Endodermal cell (in vitro differentiated cells): Measurements from ENCODE around the gene IGSF9B. TPM values are rescaled to one million over a fixed set of nuclear protein-coding genes. Genes with fewer than 3 reads are reported as not detected.

Experiments
- DNase-seq: peaks from one replicate; pipeline ENCODE4 v3.0.0-alpha.2; 2017
- H3K27ac ChIP-seq: 2 replicates; pipeline ENCODE4 v1.5.1; 2013; ENCODE audit warnings: mild to moderate bottlenecking, low read depth, low read length, moderate library complexity
- H3K27me3 ChIP-seq: 2 replicates; pipeline ENCODE4 v1.6.1; 2013; ENCODE audit warnings: mild to moderate bottlenecking, low read length, moderate library complexity; ENCODE audit not compliant: insufficient read depth, control insufficient read depth, poor library complexity, severe bottlenecking
- H3K36me3 ChIP-seq: 2 replicates; pipeline ENCODE4 v1.7.0; 2013; ENCODE audit warnings: mild to moderate bottlenecking, low read length, moderate library complexity; ENCODE audit not compliant: control insufficient read depth, insufficient read depth
- H3K4me1 ChIP-seq: one replicate; pipeline ENCODE4 v1.7.0; 2013; ENCODE audit warnings: low read length; ENCODE audit not compliant: control insufficient read depth, insufficient read depth
- H3K4me3 ChIP-seq: 2 replicates; pipeline ENCODE4 v1.5.1; 2013; ENCODE audit warnings: mild to moderate bottlenecking, low read length, moderate library complexity
- H3K9ac ChIP-seq: 2 replicates; pipeline ENCODE4 v1.6.1; 2013; ENCODE audit warnings: mild to moderate bottlenecking, low read length, moderate library complexity; ENCODE audit not compliant: poor library complexity, severe bottlenecking; ENCODE audit errors: extremely low read depth
- H3K9me3 ChIP-seq: 2 replicates; pipeline ENCODE4 v1.6.1; 2013; ENCODE audit warnings: mild to moderate bottlenecking, low read length, moderate library complexity; ENCODE audit not compliant: control insufficient read depth
- H3K27ac Mint-ChIP-seq: 2 replicates; pipeline ENCODE4 v1.8.0; 2020; ENCODE audit warnings: mixed read lengths
- H3K27me3 Mint-ChIP-seq: 2 replicates; pipeline ENCODE4 v1.8.0; 2021; ENCODE audit warnings: mild to moderate bottlenecking, mixed read lengths; ENCODE audit not compliant: insufficient read depth
- H3K36me3 Mint-ChIP-seq: 2 replicates; pipeline ENCODE4 v1.8.0; 2020; ENCODE audit warnings: low read depth, mixed read lengths
- H3K4me1 Mint-ChIP-seq: 2 replicates; pipeline ENCODE4 v1.8.0; 2020; ENCODE audit warnings: mixed read lengths
- H3K4me3 Mint-ChIP-seq: 2 replicates; pipeline ENCODE4 v1.8.0; 2020; ENCODE audit warnings: mild to moderate bottlenecking, moderate library complexity, mixed read lengths
- H3K9me3 Mint-ChIP-seq: 2 replicates; pipeline ENCODE4 v1.8.0; 2020; ENCODE audit warnings: mild to moderate bottlenecking, mixed read lengths
- CTCF ChIP-seq: fragments of 200-600 bp; sonication (generic); conservative IDR thresholded peaks from 2 replicates; pipeline ENCODE4 v1.5.0; 2021; ENCODE audit warnings: antibody characterized with exemption, mild to moderate bottlenecking
- WGBS, 2 experiments: methylation state at CpG; one replicate each; pipeline versions ENCODE4 v1.1.5 to v1.1.7; 2013; ENCODE audit warnings: missing lambda C conversion rate in 2 of 2, mixed read lengths in 1 of 2; ENCODE audit not compliant: insufficient coverage in 1 of 2, insufficient read length in 1 of 2; 5-methylcytosine and 5-hydroxymethylcytosine counted together
- total RNA-seq, 2 donors: library from RNA; stranded (reverse); fragmentation: NEBNext Ultra II Directional in 1 of 2; extraction: Animal tissue kit (Norgen Biotek cat#: 25700) in 1 of 2; gene quantifications; 2 replicates in 1 of 2; 3 replicates in 1 of 2; pipeline ENCODE4 v1.2.1, GENCODE V29; 2021

The IGSF9B gene
- total RNA-seq, 2 donors from 2014 or later: 14.1 to 23.0 TPM

DNA sequence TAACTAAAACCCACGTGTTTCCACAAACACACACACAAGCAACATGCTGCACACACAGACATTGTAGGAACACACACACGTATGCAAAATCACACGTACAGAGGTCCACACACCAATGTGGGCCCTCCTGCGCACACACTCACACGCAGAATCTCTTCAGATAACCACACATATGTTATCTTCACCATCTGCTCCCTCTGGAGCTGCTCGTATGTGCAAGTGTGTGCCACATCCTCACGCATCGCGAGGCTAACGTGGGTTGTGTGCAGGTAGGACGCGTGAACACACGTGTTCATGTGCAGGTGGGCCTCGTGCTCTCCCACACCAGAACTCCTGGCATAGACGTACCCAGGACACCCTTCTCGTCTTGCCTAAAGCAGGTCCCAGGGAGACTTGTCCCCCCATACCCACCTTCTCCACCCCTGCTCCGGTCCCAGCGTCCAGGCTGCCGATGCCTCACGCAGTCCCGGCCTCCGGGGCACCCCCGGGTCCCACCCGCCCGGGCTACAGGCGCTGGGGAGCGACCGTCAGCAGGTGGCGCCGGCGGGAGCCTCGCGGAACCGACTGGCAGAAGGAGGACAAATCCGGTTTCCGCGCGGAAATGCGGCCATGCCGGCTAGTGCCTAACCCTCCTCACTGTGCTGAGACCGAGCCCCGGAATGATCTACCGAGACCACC is 10.3 kb upstream of the IGSF9B start:
- Mint-ChIP-seq H3K4me3 (no peak overlapping the region), H3K27me3 (peaks cover 30% of the 10 kb centered on the region), H3K9me3 (no peaks in the 10 kb centered on the region), H3K4me1 (no peaks in the 10 kb centered on the region), H3K27ac (no peak overlapping the region), H3K36me3 (no peaks in the 10 kb centered on the region)
- Histone ChIP-seq H3K36me3 (no peaks in the 10 kb centered on the region), H3K4me1 (no peaks in the 10 kb centered on the region), H3K4me3 (no peak overlapping the region), H3K9ac (no peak overlapping the region), H3K9me3 (no peaks in the 10 kb centered on the region), H3K27me3 (peaks cover 4% of the 10 kb centered on the region), H3K27ac (no peak overlapping the region)
- peak; percentile 77 for TF ChIP-seq CTCF
- WGBS, 2 experiments: 49 to 57% methylated on average over 17 to 43 of the region's 43 CpGs
- DNase-seq: peak; percentile 90

- no peaks in the 10 kb centered on the region for H3K36me3 ChIP-seq
- peak overlapping the region; percentile 8 for H3K27ac ChIP-seq
- H3K4me3 ChIP-seq: no peak overlapping the region
- H3K36me3 Mint-ChIP-seq: no peaks in the 10 kb centered on the region
- H3K27ac Mint-ChIP-seq: no peak overlapping the region
- DNase-seq: no peak
- H3K4me3 Mint-ChIP-seq: no peak overlapping the region
- no peaks in the 10 kb centered on the region for H3K4me1 ChIP-seq
- no peak overlapping the region for H3K9ac ChIP-seq
- no peaks in the 10 kb centered on the region for H3K9me3 ChIP-seq
- H3K9me3 Mint-ChIP-seq: no peaks in the 10 kb centered on the region
- H3K27me3 ChIP-seq: peaks cover 8% of the 10 kb centered on the region
- H3K4me1 Mint-ChIP-seq: no peaks in the 10 kb centered on the region
- peaks cover 33% of the 10 kb centered on the region for H3K27me3 Mint-ChIP-seq
- TF ChIP-seq CTCF: no peak
- 83 to 85% methylated on average over 5 to 7 of the region's 7 CpGs for WGBS, 2 experiments
Observed at GRCh38 chr11:133966172-133966651, 9.4 kb upstream of the IGSF9B start.

DNA sequence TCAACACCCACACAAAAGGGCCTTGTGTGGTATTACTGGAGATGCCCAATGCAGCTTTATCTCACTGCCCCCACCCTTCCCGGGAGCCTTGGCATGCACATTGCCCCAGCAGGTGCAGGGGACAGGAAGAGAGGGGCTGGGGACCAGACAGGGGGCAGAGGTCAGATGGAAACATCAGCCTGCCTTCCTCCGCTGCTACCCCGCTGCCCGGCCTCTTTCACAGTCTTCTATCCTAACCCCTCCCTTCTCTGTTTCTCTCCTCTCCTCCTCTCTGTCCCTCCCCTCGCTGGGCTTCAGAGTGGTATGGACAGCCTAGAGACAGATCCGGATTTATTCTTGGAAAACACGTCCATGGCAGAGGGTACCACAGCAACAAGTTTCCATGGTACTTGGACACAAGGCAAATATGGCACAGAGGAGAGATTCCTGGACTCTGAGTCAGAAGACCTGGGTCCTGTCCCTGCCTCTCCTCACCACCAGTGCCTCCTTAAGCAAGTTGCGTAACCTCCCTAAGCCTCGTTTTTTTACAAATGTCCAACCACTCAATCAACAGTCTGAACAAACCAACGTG is 8.3 kb upstream of the IGSF9B start:
- no peaks in the 10 kb centered on the region for H3K9me3 ChIP-seq
- no peaks in the 10 kb centered on the region for H3K9me3 Mint-ChIP-seq
- H3K27ac ChIP-seq: no peak overlapping the region
- no peak for TF ChIP-seq CTCF
- peaks cover 32% of the 10 kb centered on the region for H3K27me3 Mint-ChIP-seq
- no peaks in the 10 kb centered on the region for H3K36me3 Mint-ChIP-seq
- no peaks in the 10 kb centered on the region for H3K4me1 Mint-ChIP-seq
- no peaks in the 10 kb centered on the region for H3K4me1 ChIP-seq
- H3K36me3 ChIP-seq: no peaks in the 10 kb centered on the region
- H3K9ac ChIP-seq: no peak overlapping the region
- H3K27ac Mint-ChIP-seq: no peak overlapping the region
- DNase-seq: no peak
- H3K4me3 Mint-ChIP-seq: no peak overlapping the region
- no peak overlapping the region for H3K4me3 ChIP-seq
- peaks cover 9% of the 10 kb centered on the region for H3K27me3 ChIP-seq
- WGBS, 2 experiments: 74 to 89% methylated on average over 5 to 10 of the region's 10 CpGs
